Hepatocyte (in vitro differentiated cells): ENCODE data around the gene TMEM238L. TPM values are rescaled to one million over a fixed set of nuclear protein-coding genes. Genes with fewer than 3 reads are reported as not detected.

Source experiments
- DNase-seq: peaks from one replicate; pipeline ENCODE4 v3.0.0-alpha.2; 2016; ENCODE audit warnings: low spot score
- H2AFZ ChIP-seq: fragments of 200-600 bp; sonication (generic); 2 replicates; pipeline ENCODE4 v1.6.0; 2016; ENCODE audit warnings: antibody characterized with exemption, mild to moderate bottlenecking
- H3K27ac ChIP-seq: fragments of 200-600 bp; sonication (generic); 2 replicates; pipeline ENCODE4 v1.5.1; 2016; ENCODE audit warnings: mild to moderate bottlenecking
- H3K27me3 ChIP-seq: fragments of 200-600 bp; sonication (generic); 2 replicates; pipeline ENCODE4 v1.6.1; 2016
- H3K36me3 ChIP-seq: fragments of 200-600 bp; sonication (generic); replicated peaks from 2 replicates; pipeline ENCODE4 v1.5.1; 2016; ENCODE audit warnings: low read depth; ENCODE audit not compliant: insufficient read depth
- H3K4me1 ChIP-seq: fragments of 200-600 bp; sonication (generic); 2 replicates; pipeline ENCODE4 v1.5.1; 2016; ENCODE audit warnings: mild to moderate bottlenecking, moderate library complexity; ENCODE audit not compliant: insufficient read depth
- H3K4me2 ChIP-seq: fragments of 200-600 bp; sonication (generic); 2 replicates; pipeline ENCODE4 v1.6.0; 2016
- H3K4me3 ChIP-seq: fragments of 200-600 bp; sonication (generic); 2 replicates; pipeline ENCODE4 v1.5.1; 2016; ENCODE audit warnings: mild to moderate bottlenecking
- H3K79me2 ChIP-seq: fragments of 200-600 bp; sonication (generic); 2 replicates; pipeline ENCODE4 v1.6.0; 2017; ENCODE audit warnings: mild to moderate bottlenecking
- H3K9me2 ChIP-seq: fragments of 200-600 bp; sonication (generic); replicated peaks from 2 replicates; pipeline ENCODE4 v1.6.0; 2017; ENCODE audit warnings: mild to moderate bottlenecking; ENCODE audit not compliant: insufficient read depth
- H3K9me3 ChIP-seq: fragments of 200-600 bp; sonication (generic); 2 replicates; pipeline ENCODE4 v1.5.1; 2016; ENCODE audit warnings: low read depth, mild to moderate bottlenecking
- H4K20me1 ChIP-seq: fragments of 200-600 bp; sonication (generic); 2 replicates; pipeline ENCODE4 v1.6.0; 2016; ENCODE audit warnings: mild to moderate bottlenecking; ENCODE audit not compliant: insufficient read depth, poor library complexity, severe bottlenecking
- CTCF ChIP-seq: fragments of 200-600 bp; sonication (generic); IDR thresholded peaks from 2 replicates; pipeline ENCODE4 v1.5.1; 2016; ENCODE audit warnings: antibody characterized with exemption, mild to moderate bottlenecking; ENCODE audit not compliant: poor library complexity
- EZH2 ChIP-seq: fragments of 200-600 bp; sonication (generic); IDR thresholded peaks from 2 replicates; pipeline ENCODE4 v1.6.1; 2016; ENCODE audit warnings: antibody characterized with exemption, mild to moderate bottlenecking, borderline replicate concordance
- EZH2phosphoT487 ChIP-seq: fragments of 200-600 bp; sonication (generic); IDR thresholded peaks from one replicate; pipeline ENCODE4 v1.6.1; 2018; ENCODE audit warnings: antibody characterized with exemption, mild to moderate bottlenecking, low read depth, moderate library complexity; ENCODE audit not compliant: unreplicated experiment, severe bottlenecking
- WGBS: methylation state at CpG from one replicate; pipeline ENCODE4 v1.1.6; 2016; ENCODE audit warnings: low lambda C conversion rate; ENCODE audit errors: missing lambda C conversion rate; 5-methylcytosine and 5-hydroxymethylcytosine counted together
- polyA plus RNA-seq: library from polyadenylated mRNA; unstranded; fragments of >200 nt; fragmentation: Nextera tagmentation; extraction: Ambion mirVana; gene quantifications from 2 replicates; pipeline ENCODE4 v1.2.1, GENCODE V29; 2016
- total RNA-seq: library from RNA; depleted of rRNA; stranded (reverse); fragments of >200 nt; gene quantifications from 2 replicates; pipeline ENCODE4 v1.2.3, GENCODE V29; 2014

The TMEM238L gene
- total and polyA plus RNA-seq, 2 experiments from 2014 or later, result 1.3 to 1.5 TPM

GRCh38 chr17:10838682-10839081 is 34.8 kb upstream of the TMEM238L start:
- Histone ChIP-seq H3K4me2 (no peak overlapping the region), H2AFZ (no peak overlapping the region), H3K4me3 (no peak overlapping the region), H3K79me2 (no peaks in the 10 kb centered on the region), H3K27ac (no peak overlapping the region), H3K27me3 (no peaks in the 10 kb centered on the region), H3K9me3 (no peaks in the 10 kb centered on the region), H3K36me3 (no peaks in the 10 kb centered on the region), H4K20me1 (no peaks in the 10 kb centered on the region), H3K4me1 (no peaks in the 10 kb centered on the region), H3K9me2 (no peaks in the 10 kb centered on the region)
- DNase-seq, result no peak
- TF ChIP-seq EZH2phosphoT487 (no peak), CTCF (no peak), EZH2 (no peak)
- 85% methylated on average over 5 of the region's 5 CpGs for WGBS

GRCh38 chr17:10837921-10838320 is 34.0 kb upstream of the TMEM238L start, which contains the start of gene PIRT:
PIRT (minus strand) TSS chr17:10838087; CDS start chr17:10825645, 12,442 bp downstream.
- no peak within 1 kb of the TSS for H3K27ac ChIP-seq
- no peaks in the 10 kb centered on the region for H3K27me3 ChIP-seq
- 74% methylated on average over 8 of the region's 8 CpGs for WGBS

GRCh38 chr17:10836966-10837590 is 33.2 kb upstream of the TMEM238L start:
- Histone ChIP-seq H3K9me3 (no peaks in the 10 kb centered on the region), H3K4me3 (no peak overlapping the region), H3K27me3 (no peaks in the 10 kb centered on the region), H3K36me3 (no peaks in the 10 kb centered on the region), H3K4me2 (no peak overlapping the region), H3K4me1 (no peaks in the 10 kb centered on the region), H3K9me2 (no peaks in the 10 kb centered on the region), H4K20me1 (no peaks in the 10 kb centered on the region), H2AFZ (no peak overlapping the region), H3K27ac (no peak overlapping the region), H3K79me2 (no peaks in the 10 kb centered on the region)
- no peak for DNase-seq
- WGBS, result 90% methylated on average over 15 of the region's 15 CpGs
- TF ChIP-seq EZH2 (no peak), EZH2phosphoT487 (no peak), CTCF (no peak)

More at GRCh38 chr17:10837921-10838320, 34.0 kb upstream of the TMEM238L start, which contains the start of gene PIRT:
- no peak for DNase-seq
- Histone ChIP-seq H3K9me2 (no peaks in the 10 kb centered on the region), H3K36me3 (no peaks in the 10 kb centered on the region), H3K9me3 (no peaks in the 10 kb centered on the region), H3K4me1 (no peaks in the 10 kb centered on the region), H3K4me3 (no peak within 1 kb of the TSS), H3K4me2 (no peak within 1 kb of the TSS), H4K20me1 (no peaks in the 10 kb centered on the region), H3K79me2 (no peaks in the 10 kb centered on the region), H2AFZ (no peak within 1 kb of the TSS)
- TF ChIP-seq EZH2phosphoT487 (no peak), CTCF (no peak)
